Subcutaneous adipose tissue (tissue), 4 donors: Measurements from ENCODE around the gene PANX2. TPM values are rescaled to one million over a fixed set of nuclear protein-coding genes. Genes with fewer than 3 reads are reported as not detected.

Experiments used
- CTCF ChIP-seq: fragments of 450-650 bp; IDR thresholded peaks from one replicate; pipeline ENCODE4 v1.5.1; 2016; ENCODE audit warnings: low read depth, mild to moderate bottlenecking, control low read depth, antibody characterized with exemption, moderate library complexity
- total RNA-seq, 4 donors: library from RNA; depleted of rRNA; stranded (reverse); fragments of >200 nt; gene quantifications; one replicate each; pipeline ENCODE4 v1.1.0, GENCODE V29; 2016

Gene PANX2
- total RNA-seq, 4 donors from 2014 or later, result 0.44 TPM; not detected in 3

- TF ChIP-seq CTCF, result no peak
Measured at GRCh38 chr22:50208939-50209892, 38.7 kb downstream of the PANX2 start.

- no peak for TF ChIP-seq CTCF
Measured at GRCh38 chr22:50209893-50210292, 39.4 kb downstream of the PANX2 start.

GRCh38 chr22:50210378-50211139 is 40.0 kb downstream of the PANX2 start:
- no peak for TF ChIP-seq CTCF

- no peak for TF ChIP-seq CTCF
Measured at GRCh38 chr22:50211147-50211546, 40.6 kb downstream of the PANX2 start.

GRCh38 chr22:50213263-50213662 is 42.7 kb downstream of the PANX2 start:
- no peak for TF ChIP-seq CTCF

- TF ChIP-seq CTCF, result no peak
Measured at GRCh38 chr22:50215297-50216054, 44.9 kb downstream of the PANX2 start.
